GM21529 (cell line): ENCODE results near the gene NPC1.

ENCODE experiments used
- ATAC-seq: cut with Tn5 transposase; IDR thresholded peaks from one replicate; pipeline ENCODE4 v1.9.1; 2021; ENCODE audit not compliant: unreplicated experiment

Gene NPC1

DNA sequence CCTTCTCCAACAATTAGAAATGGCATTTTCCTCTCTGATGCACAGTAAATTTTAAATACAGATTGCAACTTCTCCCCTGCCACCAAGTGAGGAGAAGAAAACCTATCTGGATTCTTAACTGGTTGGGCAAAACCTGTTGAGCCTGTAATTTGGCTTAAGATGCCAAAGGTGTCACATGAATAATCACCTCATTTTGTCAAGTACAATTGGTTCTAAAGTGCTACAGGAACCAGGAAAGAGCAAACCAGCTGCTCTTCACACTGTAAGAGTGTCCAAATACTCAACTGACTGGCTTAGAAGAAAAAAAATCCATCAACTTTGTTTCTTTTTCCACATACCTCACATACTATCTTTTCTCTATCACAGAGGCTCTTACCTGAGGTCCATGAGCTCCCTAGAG lies 35.4 kb downstream of the NPC1 start:
- no peak for ATAC-seq

DNA sequence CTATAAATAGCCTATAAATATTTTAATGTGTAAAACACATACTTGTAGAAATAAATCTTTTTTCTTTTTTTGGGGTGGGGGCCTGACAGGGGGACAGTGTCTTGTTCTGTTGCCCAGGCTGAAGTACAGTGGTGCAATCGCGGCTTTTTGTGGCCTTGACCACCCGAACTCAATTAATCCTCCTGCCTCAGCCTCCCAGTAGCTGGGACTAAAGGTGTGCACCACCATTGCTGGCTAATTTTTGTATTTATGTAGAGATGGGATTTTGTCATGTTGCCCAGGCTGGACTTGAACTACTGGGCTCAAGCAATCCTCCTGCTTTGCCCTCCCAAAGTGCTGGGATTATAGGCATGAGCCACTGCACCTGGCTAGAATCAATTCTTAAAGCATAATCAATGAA lies 37.6 kb downstream of the NPC1 start:
- no peak for ATAC-seq

DNA sequence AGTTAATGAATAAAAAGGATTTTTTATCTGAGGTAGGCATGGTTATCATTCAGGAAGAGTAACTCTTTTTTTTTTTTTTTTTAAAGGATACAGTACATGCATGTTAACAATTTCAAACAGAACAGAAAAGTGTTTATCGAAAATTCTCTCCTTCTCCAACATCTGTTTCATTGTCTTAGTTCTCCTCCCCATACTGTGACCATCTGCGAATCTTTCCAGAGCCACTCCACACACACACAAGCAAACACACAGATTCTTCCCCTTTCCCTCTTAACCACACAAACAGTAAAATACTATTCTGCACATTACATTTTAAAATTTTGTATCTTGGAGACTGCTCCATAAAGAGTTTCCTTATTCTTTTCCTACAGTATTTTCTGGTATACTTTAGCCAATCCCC lies 38.0 kb downstream of the NPC1 start:
- no peak for ATAC-seq

DNA sequence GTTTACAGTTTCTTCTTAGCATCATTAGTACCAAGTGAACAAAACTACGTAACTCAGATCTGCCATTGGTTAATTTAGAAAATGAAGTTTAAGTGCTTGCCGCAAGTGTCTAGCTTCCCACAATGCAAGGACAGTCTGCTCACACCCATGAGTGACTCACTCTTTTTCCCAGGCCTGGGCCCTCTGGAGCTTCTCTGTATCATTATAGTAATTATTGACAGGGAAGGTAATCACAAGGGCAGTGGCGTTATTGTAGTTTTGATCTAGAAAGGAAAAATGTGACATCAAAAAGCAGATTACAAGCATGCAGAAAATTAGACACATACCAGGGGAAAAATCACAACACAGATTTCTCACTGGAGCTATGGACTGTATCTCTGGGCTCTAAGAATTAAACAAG lies 38.5 kb downstream of the NPC1 start:
- ATAC-seq = no peak

DNA sequence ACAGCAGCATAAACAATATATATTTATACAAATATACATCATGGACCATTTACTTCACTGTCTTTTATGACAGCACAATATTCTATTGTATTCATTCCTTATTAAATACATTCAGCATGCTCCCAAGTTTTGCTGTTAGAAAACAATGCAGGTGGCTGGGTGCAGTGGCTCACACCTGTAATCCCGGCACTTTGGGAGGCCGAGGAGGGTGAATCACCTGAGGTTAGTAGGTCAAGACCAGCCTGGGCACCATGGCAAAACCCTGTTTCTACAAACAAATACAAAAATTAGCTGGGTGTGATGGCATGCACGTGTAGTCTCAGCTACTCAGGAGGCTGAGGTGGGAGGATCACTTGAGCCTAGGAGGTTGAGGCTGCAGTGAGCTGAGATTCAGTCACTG lies 39.0 kb downstream of the NPC1 start:
- no peak for ATAC-seq

DNA sequence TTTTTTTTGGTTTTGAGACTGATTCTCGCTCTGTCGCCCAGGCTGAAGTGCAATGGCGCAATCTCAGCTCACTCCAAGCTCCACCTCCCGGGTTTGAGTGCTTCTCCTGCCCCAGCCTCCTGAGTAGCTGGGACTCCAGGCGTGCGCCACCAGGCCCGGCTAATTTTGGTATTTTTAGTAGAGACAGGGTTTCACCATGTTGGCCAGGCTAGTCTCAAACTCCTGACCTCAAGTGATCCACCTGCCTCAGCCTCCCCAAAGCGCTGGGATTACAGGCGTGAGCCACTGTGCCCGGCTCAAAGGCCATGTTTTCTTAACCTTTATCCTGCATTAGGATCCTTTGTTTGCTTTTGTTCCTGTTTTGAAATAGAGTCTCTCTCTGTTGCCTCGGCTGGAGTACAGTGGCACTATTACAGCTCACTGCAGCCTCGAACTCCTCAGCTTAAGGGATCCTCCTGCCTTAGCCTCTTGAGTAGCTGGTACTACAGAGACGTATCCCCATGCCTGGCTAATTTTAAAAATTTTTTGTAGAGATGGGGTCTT lies 41.0 kb downstream of the NPC1 start:
- ATAC-seq = no peak

DNA sequence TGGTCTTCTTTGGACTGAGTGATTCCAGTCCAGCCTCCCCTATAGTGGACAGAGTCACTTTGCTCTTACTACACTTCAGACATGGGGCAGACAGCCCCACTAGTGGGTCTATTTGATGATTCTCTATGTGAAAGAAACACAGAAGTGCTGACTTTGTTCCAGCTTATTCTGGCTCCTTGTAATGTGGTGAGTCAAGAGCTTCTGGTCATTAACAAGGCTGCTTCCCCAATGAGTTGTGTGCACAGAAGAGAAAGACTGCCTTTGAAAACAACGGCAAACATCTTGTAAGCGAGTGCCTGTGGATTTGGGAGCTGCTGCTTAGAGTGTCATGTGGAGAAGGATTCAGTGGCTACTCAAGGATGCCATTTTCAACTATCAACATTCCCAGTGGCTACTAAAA lies 43.8 kb downstream of the NPC1 start:
- no peak for ATAC-seq

DNA sequence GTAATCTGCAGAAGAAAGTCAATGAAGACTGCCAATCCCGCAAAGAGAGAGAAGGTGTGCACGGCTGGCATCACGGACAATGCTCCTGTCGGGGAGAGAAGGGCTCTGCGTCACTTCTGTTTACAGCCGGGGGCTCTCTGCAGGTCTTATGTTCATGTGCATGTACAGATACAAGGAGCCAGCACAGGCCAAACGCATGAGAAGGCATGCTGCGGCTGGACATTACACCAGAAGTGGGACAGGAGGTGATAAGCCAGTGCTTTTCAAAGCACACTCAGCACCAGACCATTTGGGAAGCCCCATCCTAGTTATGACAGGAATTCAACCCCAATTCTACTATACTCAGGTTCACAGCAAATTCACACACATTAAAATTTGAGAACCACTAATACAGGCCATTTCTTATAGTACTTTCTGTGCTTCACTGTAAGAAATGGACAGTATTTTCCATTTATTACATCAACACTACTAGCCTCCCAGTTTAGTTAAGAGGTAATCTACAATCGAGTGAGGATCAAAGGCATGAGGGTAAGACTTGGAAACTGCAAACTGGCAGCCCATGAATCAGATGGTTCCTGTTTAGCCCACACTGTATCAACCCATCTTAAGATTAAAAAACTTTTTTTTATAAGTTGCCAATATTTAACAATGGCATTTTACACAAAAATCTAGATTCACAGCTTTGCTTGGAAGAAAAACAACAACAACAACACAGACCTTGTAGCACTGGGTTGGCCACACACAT lies 44.8 kb downstream of the NPC1 start:
- no peak for ATAC-seq

DNA sequence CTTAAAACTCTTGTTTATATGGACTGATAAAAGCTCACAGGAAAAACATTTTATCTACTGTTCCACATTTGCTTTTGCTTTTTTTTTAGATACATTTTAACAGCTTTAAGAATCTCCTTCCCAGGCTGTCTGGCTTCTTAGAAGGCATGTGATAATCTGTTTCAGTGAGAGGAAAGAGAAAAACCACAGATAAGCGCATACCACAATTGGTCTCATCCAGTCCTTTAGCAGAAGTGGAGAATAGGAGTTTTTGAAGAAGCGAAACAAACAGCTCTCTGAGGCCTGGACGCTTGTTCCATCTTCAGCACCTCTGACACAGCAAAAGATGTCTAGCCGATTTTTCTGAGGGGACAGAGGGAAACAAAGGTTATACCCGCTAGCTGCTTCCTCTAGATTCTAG lies 45.4 kb downstream of the NPC1 start:
- peak; percentile 79 for ATAC-seq

DNA sequence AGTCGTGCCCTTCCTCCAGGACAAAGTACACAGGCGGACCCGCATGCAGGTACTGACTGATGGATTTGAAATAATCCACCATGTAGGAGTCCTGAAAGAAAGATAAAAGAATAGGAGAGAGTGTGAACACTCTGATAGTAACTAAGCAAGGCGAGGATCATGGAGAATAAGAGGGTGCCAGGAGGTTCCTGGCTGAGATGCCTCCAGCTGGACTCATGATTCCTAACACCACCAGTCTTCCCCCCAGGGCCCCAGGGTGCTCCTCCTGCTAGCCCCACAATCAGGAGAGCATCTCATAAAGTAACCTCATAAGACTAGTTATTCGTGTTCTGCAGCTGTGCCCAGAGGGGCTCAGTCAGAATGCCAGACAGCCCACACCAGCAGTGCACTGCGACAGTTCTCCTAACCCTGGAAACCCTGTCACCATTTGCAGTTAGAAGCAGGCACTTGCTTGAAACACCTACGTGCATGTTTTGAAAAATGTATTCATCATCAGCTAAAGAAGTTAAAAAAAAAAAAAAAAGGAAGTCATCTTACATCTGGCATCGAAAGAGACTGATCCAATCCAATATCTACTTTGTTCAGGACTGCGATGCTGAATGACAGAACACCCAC lies 46.3 kb downstream of the NPC1 start:
- ATAC-seq = no peak

DNA sequence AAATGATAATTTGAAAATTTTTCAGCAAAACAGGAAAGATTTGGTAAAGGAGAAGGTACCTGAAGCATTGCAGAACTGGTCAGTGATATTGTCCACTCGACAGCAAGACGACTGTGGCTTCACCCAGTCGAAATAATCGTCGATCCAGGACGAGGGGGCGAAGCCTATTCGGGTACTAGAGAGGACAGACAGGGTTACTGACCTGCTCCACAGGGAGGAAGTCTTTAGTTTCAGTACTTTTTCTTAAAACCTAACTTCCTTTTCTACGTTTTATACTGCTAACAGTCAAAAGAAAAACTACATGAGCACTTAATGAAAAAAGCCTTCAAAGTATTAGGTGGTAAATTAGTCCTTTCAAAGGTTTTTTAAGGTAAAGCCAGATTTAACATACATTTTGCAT lies 47.0 kb downstream of the NPC1 start:
- no peak for ATAC-seq

DNA sequence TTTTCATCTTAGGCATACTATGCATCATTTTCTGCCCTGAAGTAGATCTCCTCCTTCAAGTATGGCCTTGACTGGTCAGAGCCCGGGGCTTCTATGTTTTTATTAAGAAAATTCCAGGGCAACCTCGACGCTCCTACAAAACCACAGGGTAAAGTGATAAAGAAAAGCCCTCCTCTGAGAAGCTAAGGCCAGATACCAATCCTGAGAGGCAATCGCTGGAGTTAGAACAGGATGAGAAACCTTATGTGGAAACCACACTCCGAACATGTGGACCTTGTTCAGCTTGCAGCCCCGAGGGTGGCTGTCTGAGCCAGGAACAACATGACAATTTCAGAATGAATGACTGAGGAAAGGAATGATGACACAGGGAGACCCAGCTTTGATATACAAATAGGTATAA lies 47.4 kb downstream of the NPC1 start:
- ATAC-seq = no peak

DNA sequence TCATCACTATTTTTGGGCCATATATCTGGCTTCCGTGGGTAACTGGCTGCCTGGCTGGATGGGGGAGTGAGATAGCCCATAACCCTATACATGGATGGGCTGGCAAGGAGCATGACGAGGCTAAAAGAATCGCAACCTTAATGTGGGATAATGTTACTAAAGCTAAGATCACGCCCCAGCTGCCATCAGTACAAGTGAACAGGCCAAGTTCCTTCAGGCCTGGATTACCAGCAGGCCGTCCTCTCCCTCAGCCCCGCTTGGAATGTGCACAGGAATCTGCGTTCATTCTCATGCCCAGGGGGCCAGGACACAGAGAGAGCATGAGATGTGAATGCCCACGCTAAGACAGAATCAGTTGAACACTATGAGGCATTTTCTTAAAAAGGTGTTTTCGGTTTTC lies 48.3 kb downstream of the NPC1 start:
- ATAC-seq = no peak

DNA sequence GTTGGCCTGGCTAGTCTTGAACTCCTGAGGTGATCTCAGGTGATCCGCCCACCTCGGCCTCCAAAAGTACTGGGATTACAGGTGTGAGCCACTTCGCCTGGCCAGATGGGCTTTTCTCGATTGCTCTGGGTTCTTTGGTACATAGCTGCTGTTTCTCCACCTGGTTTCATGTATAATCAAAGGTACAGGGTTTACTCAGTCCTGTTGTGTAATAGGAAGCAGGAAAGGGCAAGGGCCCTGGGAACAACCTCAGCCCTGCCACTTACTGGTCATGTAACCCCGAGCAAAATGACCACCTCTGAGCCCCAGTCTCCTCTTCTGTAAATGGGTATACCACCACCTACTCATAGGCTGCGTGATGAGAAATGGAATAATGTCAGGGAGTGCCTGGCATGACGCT lies 49.0 kb downstream of the NPC1 start:
- no peak for ATAC-seq

DNA sequence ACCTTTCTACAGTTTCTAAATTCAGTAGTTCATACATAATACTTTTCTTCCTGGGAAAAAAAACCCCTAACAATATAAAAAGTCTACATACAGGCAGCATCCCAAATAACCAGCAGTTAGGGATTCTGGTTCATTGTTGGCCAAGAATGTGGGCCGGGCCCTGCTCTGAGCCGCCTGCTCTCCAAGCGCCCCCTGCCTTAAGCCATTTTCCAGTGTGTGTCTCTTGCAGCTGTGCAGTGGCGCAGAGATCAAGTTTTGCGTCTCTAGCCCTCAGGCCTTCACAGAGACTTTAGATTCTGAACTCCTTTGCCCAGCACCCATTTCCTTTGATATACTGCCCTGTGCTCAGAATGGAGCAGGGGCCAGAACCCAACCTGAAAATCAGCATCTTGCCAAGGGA lies 50.1 kb downstream of the NPC1 start:
- no peak for ATAC-seq

DNA sequence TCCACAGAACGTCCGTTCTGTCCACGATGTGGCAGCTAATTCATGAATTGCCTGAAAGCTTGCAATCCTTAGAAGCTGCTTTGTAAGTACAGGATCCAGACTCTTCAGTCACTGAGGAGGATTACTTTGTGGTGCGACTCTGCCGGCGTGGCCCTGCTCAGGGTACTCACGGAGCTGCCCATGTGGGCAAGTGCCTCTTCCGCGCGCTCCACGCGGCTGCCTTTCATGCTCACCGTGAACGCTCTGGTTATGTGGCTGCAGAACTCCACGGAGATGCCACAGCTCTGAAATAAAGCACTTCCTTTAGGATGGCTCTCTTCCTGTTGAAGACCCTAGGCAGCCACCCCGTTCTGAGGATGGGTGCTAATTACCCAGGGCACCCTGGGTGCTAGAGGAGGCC lies 52.0 kb downstream of the NPC1 start:
- ATAC-seq = no peak

DNA sequence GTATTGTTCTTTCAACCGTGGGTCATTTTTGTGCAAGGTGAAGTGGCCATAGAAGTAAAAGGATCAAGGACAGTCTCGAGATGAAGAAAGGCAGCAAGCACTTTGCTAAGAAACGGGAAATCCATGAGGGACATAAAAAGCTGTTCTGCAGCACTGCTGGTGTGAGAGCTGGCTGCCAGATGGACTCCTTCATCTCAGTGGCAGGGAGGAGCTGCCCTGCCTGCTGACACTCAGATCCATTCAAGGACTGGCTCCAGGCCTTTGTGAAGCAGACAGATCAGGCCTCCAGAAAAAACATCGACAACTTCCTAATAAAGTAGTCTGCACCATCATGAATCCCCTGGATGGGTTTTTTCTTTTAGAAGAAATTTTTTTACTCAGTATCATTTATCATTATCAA lies 53.5 kb downstream of the NPC1 start:
- ATAC-seq = no peak

DNA sequence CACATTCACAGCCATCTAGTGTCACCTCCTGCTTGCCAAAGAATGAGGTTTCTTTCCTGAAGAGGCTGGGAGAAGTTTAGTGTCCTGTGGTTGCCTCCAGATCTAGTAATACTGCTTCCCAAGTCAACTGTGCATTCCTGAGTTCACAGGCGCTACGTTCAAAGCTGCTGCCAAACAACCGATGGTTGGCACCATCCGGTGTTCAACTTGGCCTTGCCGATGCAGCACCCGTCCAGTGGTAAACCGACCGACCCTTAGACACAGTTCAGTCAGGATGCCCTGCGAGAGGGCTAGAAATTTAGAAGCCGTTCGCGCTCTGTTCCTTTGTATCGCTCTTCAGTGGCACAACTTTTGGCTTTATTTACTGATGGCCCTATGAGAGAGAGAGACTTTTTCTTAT lies 54.4 kb downstream of the NPC1 start:
- no peak for ATAC-seq

DNA sequence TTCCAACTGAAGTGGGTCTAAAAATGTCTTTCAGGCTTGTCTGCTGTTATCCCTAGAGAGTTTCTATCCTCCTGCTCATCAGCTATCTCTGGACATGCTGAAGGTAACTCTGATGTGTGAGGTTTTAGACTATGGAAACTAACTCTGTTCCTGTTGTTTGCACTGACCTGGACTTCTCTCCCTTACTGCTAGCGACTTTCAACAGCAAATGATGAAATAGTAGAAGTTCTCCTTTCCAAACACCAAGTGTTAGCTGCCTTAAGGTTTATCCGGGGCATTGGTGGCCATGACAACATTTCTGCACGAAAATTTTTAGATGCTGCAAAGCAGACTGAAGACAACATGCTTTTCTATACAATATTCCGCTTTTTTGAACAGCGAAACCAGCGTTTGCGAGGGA lies 56.1 kb downstream of the NPC1 start:
- ATAC-seq = no peak

DNA sequence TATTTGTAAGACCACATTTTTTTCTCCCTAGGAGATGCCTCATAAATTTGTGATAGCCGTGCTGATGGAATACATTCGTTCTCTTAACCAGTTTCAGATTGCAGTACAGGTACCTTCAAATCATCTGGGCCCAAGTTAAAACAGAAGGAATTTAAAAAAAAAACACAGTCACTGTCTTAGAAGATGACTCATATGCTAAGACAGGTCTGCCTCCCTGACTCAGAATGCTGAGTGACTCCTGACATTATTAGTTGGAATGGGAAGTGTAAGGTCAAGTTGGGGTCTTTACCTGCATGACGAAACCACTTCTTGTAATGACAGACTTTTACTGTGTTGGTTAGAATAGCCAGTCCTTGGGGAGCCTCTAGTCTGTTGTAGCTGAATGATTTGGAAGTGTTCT lies 56.7 kb downstream of the NPC1 start:
- no peak for ATAC-seq

DNA sequence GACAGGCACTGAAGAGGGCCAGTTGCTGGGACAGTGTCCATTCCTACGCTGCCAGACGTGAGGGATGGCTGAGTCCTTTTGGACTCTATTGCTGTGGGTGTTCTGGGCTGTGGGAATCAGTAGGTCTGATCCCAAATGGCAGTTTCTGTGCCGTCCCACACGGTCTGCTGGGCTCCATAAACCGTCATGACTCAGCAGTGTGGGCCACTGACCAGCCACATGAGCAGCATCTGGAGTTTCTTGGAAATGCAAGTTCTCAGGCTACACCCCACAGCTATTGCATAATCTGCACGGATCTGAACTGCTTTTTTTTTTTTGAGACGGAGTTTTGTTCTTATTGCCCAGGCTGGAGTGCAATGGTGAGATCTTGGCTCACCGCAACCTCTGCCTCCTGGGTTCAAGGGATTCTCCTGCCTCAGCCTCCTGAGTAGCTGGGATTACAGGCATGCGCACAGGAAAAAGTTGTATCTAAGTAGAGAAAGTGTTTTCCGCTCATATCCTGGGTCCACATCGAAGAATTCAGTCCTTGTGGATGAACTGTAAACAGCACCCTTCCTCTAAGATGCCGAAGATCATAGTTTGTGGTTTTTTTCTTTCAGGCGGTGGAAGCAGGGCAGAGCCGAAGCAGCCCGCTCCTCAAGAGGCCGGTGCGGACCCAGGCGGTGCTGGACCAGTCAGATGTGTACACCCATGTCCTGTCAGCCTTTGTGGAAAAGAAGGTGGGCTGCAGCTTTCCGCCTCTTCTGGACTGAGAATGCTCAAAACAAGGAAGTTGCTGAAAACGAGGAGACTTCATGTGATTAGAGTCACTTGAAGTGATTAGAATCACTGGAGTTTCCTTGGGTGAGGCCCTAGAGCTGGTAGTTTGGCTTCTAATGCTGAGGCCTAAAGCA lies 57.5 kb downstream of the NPC1 start:
- ATAC-seq = no peak
